SK-N-MC (cell line): Measurements from ENCODE around the gene CCDC38.

Experiments used
- EZH2 ChIP-seq: fragments of 200-600 bp; sonication (generic); IDR thresholded peaks from one replicate; pipeline ENCODE4 v1.6.1; 2017; ENCODE audit warnings: antibody characterized with exemption
- FOXP2 ChIP-seq: optimal IDR thresholded peaks from 2 replicates; pipeline ENCODE3; 2011; ENCODE audit warnings: mild to moderate bottlenecking, moderate library complexity; ENCODE audit not compliant: insufficient read depth; ENCODE audit errors: extremely low read length, control extremely low read depth
- POLR2AphosphoS5 ChIP-seq: IDR thresholded peaks from 2 replicates; pipeline ENCODE4 v1.6.1; 2012; ENCODE audit warnings: mild to moderate bottlenecking, low read depth, low read length, borderline replicate concordance

DNA sequence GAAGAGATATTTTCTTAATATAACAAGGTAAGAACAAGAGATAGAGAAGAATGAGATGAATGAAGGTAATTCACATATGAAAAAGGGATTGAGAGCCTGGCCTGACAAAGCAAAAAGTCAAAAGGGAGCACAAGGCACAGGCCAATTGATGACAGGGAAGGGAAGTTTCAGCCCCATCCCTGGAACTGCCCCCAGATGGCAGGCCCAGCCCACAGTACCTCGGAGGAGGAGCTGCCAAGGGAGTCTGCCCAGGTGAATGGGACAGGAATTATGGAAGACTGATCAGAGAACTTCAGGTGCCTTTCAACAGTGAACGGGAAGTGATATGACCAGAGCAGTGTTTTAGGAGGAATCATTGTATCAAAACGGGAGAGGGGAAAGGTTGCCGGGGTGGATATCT is 68.0 kb downstream of the CCDC38 start:
- no peak for TF ChIP-seq POLR2AphosphoS5
- no peak for TF ChIP-seq EZH2
- TF ChIP-seq FOXP2, result no peak
